ENCODE measurements around the gene IFI27L1.

Gene IFI27L1

GRCh38 chr14:94079891-94080620 is 1.1 kb upstream of the IFI27L1 start:
- DNase-seq (ENCODE audit: low spot score): peak; percentile 40

- no peak for DNase-seq (ENCODE audit: low spot score)
Observed at GRCh38 chr14:94081386-94081820, 293 bp downstream of the IFI27L1 start.

GRCh38 chr14:94087891-94088290 is 6.8 kb downstream of the IFI27L1 start:
- no peak for DNase-seq (ENCODE audit: low spot score)

GRCh38 chr14:94088516-94088915 is 7.4 kb downstream of the IFI27L1 start:
- DNase-seq (ENCODE audit: low spot score): no peak

GRCh38 chr14:94089479-94089878 is 8.4 kb downstream of the IFI27L1 start:
- DNase-seq (ENCODE audit: low spot score): no peak

GRCh38 chr14:94093418-94093817 is 12.3 kb downstream of the IFI27L1 start:
- DNase-seq (ENCODE audit: low spot score): no peak

GRCh38 chr14:94097091-94097490 is 16.0 kb downstream of the IFI27L1 start:
- no peak for DNase-seq (ENCODE audit: low spot score)

- DNase-seq (ENCODE audit: low spot score): no peak
Observed at GRCh38 chr14:94098326-94098992, 17.3 kb downstream of the IFI27L1 start.

GRCh38 chr14:94099006-94099405 is 17.9 kb downstream of the IFI27L1 start:
- no peak for DNase-seq (ENCODE audit: low spot score)

- DNase-seq (ENCODE audit: low spot score): no peak
Observed at GRCh38 chr14:94100847-94101246, 19.7 kb downstream of the IFI27L1 start.

- DNase-seq (ENCODE audit: low spot score): no peak
Observed at GRCh38 chr14:94101748-94102147, 20.6 kb downstream of the IFI27L1 start.

GRCh38 chr14:94102768-94103482 is 21.8 kb downstream of the IFI27L1 start:
- no peak for DNase-seq (ENCODE audit: low spot score)

GRCh38 chr14:94103554-94104150 is 22.5 kb downstream of the IFI27L1 start:
- no peak for DNase-seq (ENCODE audit: low spot score)

GRCh38 chr14:94104731-94105130 is 23.6 kb downstream of the IFI27L1 start:
- DNase-seq (ENCODE audit: low spot score): no peak

- DNase-seq (ENCODE audit: low spot score): no peak
Observed at GRCh38 chr14:94109915-94110250, 28.8 kb downstream of the IFI27L1 start.

- DNase-seq (ENCODE audit: low spot score): no peak
Observed at GRCh38 chr14:94110552-94111181, 29.6 kb downstream of the IFI27L1 start, which contains the start of gene IFI27. Gene IFI27, plus strand, starts transcription at chr14:94110736.

GRCh38 chr14:94111276-94112095 is 30.4 kb downstream of the IFI27L1 start:
- DNase-seq (ENCODE audit: low spot score): no peak

GRCh38 chr14:94112513-94113063 is 31.5 kb downstream of the IFI27L1 start:
- no peak for DNase-seq (ENCODE audit: low spot score)

GRCh38 chr14:94113073-94113472 is 32.0 kb downstream of the IFI27L1 start:
- DNase-seq (ENCODE audit: low spot score): no peak

GRCh38 chr14:94113490-94113889 is 32.4 kb downstream of the IFI27L1 start:
- no peak for DNase-seq (ENCODE audit: low spot score)

Data from COLO829 (cell line).